ENCODE measurements around the gene COL27A1.
A peak's percentile ranks its signal among the peaks of the same experiment; 100 is the strongest.

DNA sequence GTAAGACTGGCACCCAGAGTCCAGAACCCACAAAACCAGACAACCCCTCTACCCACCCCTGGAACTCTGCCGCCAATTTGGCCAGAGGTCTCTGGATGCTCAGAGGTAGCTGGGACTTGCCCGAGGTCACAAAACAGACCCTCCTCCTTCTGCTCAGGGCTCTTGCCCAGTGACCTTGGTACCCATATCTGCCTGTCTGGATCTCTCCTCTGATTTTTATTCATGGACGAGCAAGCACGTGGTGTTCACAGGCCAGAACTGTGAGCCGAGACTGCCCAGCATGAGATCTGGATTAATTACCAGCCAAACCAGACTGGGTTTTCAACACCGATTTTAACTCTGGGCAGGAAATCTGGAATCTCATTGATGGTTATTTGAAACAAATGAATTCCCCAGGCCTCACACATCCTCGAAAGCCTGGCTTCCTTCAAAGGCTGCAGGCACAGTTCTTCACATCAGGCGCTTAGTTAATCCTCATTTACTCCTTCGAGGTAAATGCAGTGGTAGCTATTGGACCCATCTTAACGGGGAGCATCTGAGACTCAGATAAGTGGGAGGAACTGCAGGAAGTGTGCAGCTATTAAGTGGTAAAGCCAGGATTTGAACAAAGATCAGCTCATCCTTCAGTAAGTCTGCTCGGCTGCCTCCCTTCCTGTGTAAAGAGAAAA is 21.4 kb downstream of the COL27A1 start:
- TF ChIP-seq CHD2 (IDR thresholded peaks at IDR 0.05; ENCODE audit: low read length, partially characterized antibody) (peak; percentile 11), TCF12 (IDR thresholded peaks at IDR 0.05) (no peak), EZH2phosphoT487 (IDR thresholded peaks at IDR 0.05; ENCODE audit: borderline replicate concordance, low read depth) (no peak), POLR2AphosphoS5 (IDR thresholded peaks at IDR 0.05; ENCODE audit: low read depth, low read length) (no peak), EP300 (IDR thresholded peaks at IDR 0.05; ENCODE audit: borderline replicate concordance in 1 of 2, low read depth in 1 of 2, low read length in 1 of 2) (peak in 1 of 2 experiments; percentile 47; a peak in 1 of 4 replicates)
- TF ChIP-seq, protein P1, sequence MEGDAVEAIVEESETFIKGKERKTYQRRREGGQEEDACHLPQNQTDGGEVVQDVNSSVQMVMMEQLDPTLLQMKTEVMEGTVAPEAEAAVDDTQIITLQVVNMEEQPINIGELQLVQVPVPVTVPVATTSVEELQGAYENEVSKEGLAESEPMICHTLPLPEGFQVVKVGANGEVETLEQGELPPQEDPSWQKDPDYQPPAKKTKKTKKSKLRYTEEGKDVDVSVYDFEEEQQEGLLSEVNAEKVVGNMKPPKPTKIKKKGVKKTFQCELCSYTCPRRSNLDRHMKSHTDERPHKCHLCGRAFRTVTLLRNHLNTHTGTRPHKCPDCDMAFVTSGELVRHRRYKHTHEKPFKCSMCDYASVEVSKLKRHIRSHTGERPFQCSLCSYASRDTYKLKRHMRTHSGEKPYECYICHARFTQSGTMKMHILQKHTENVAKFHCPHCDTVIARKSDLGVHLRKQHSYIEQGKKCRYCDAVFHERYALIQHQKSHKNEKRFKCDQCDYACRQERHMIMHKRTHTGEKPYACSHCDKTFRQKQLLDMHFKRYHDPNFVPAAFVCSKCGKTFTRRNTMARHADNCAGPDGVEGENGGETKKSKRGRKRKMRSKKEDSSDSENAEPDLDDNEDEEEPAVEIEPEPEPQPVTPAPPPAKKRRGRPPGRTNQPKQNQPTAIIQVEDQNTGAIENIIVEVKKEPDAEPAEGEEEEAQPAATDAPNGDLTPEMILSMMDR (IDR thresholded peaks at IDR 0.05) = no peak
- TF ChIP-seq, protein P2, sequence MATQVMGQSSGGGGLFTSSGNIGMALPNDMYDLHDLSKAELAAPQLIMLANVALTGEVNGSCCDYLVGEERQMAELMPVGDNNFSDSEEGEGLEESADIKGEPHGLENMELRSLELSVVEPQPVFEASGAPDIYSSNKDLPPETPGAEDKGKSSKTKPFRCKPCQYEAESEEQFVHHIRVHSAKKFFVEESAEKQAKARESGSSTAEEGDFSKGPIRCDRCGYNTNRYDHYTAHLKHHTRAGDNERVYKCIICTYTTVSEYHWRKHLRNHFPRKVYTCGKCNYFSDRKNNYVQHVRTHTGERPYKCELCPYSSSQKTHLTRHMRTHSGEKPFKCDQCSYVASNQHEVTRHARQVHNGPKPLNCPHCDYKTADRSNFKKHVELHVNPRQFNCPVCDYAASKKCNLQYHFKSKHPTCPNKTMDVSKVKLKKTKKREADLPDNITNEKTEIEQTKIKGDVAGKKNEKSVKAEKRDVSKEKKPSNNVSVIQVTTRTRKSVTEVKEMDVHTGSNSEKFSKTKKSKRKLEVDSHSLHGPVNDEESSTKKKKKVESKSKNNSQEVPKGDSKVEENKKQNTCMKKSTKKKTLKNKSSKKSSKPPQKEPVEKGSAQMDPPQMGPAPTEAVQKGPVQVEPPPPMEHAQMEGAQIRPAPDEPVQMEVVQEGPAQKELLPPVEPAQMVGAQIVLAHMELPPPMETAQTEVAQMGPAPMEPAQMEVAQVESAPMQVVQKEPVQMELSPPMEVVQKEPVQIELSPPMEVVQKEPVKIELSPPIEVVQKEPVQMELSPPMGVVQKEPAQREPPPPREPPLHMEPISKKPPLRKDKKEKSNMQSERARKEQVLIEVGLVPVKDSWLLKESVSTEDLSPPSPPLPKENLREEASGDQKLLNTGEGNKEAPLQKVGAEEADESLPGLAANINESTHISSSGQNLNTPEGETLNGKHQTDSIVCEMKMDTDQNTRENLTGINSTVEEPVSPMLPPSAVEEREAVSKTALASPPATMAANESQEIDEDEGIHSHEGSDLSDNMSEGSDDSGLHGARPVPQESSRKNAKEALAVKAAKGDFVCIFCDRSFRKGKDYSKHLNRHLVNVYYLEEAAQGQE (IDR thresholded peaks at IDR 0.05; ENCODE audit: low read depth, low read length) = no peak
